Activated CD4-positive, alpha-beta T cell treated with anti-CD3 and anti-CD28 coated beads, Interleukin-2, amount 10 ng/mL, durations not matched to agents 7 days and 5 days (primary cell): ENCODE results near the gene SCD. TPM values are rescaled to one million over a fixed set of nuclear protein-coding genes. Genes with fewer than 3 reads are reported as not detected.
"Not testable (repeated sequence)": the region's sequence is repeated elsewhere in the genome, so short reads cannot be mapped to it uniquely, and the experiment has no call there.

Source experiments
- CTCF ChIA-PET: fragments of 350-600 bp; sonication (Branson Sonifier 250); formaldehyde crosslinking; loops from one replicate; lab custom pipeline; 2021; ENCODE audit warnings: antibody characterized with exemption; lab: Charles Lee
- POLR2A ChIA-PET: fragments of 350-600 bp; sonication (Branson Sonifier 250); formaldehyde crosslinking; loops from one replicate; lab custom pipeline; 2021; ENCODE audit warnings: antibody characterized with exemption; lab: Charles Lee
- DNase-seq: peaks from one replicate; pipeline ENCODE4 v3.0.0-alpha.2; 2020
- H3K27ac Mint-ChIP-seq: one replicate; pipeline ENCODE4 v1.8.0; 2021; ENCODE audit warnings: mild to moderate bottlenecking, moderate library complexity, mixed read lengths
- H3K27me3 Mint-ChIP-seq: one replicate; pipeline ENCODE4 v1.8.0; 2021; ENCODE audit warnings: mixed read lengths
- H3K36me3 Mint-ChIP-seq: one replicate; pipeline ENCODE4 v1.8.0; 2021; ENCODE audit warnings: low read depth, mixed read lengths
- H3K4me1 Mint-ChIP-seq: one replicate; pipeline ENCODE4 v1.8.0; 2021; ENCODE audit warnings: mixed read lengths
- H3K4me3 Mint-ChIP-seq: one replicate; pipeline ENCODE4 v1.8.0; 2021; ENCODE audit warnings: mild to moderate bottlenecking, moderate library complexity, mixed read lengths
- H3K9me3 Mint-ChIP-seq: one replicate; pipeline ENCODE4 v1.8.0; 2021; ENCODE audit warnings: mixed read lengths
- total RNA-seq, 2 experiments: library from RNA; stranded (reverse); gene quantifications; one replicate each; pipeline ENCODE4 v1.2.3, GENCODE V29; 2021

SCD gene
- total RNA-seq, 2 experiments from 2014 or later, result 117 to 129 TPM

DNA sequence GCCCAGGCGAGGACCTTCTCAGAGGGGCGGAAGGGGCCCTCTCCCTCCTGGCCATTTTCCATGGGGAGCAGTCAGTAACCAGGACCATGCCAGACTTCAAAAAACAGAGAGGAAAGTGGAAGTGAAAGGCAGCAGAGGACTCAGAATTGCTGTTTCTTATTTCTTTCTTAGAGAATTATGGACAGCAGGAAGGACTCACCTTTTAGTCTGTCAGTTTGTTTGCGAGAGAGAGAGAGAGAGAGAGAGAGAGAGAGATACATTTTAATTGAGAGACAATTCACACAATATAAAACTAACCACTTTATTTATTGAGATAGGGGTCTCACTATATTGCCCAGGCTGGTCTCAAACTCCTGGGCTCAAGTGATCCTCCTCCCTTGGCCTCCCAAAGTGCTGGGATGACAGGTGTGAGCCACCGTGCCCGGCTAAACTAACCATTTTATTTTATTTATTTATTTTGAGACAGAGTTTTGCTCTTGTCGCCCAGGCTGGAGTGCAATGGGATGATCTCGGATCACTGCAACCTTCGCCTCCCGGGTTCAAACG is 24.5 kb downstream of the SCD start:
- Mint-ChIP-seq H3K27ac (no peak overlapping the region), H3K4me3 (peak overlapping the region; percentile 57), H3K36me3 (peaks cover 8% of the 10 kb centered on the region), H3K9me3 (no peaks in the 10 kb centered on the region), H3K27me3 (no peaks in the 10 kb centered on the region), H3K4me1 (peaks cover 43% of the 10 kb centered on the region)
- no peak for DNase-seq
- CTCF ChIA-PET, result interaction anchor here (0.6 to 1.7 kb wide), 12 partner anchors 9 to 171 kb away, joined by 3 to 8 read pairs (median 4); partner anchors contain the start of gene SCD
- POLR2A ChIA-PET, result interaction anchor here (1.0 kb wide), 1 partner anchor 26 kb away, joined by 5 read pairs; no protein-coding TSS in a partner anchor

- H3K27me3 Mint-ChIP-seq, result no peaks in the 10 kb centered on the region
- POLR2A ChIA-PET, result interaction anchor here (1.6 kb wide), 1 partner anchor 26 kb away, joined by 7 read pairs; the partner anchor contains the start of gene SCD
- no peaks in the 10 kb centered on the region for H3K9me3 Mint-ChIP-seq
Observed at GRCh38 chr10:100372415-100373297, 25.6 kb downstream of the SCD start.

DNA sequence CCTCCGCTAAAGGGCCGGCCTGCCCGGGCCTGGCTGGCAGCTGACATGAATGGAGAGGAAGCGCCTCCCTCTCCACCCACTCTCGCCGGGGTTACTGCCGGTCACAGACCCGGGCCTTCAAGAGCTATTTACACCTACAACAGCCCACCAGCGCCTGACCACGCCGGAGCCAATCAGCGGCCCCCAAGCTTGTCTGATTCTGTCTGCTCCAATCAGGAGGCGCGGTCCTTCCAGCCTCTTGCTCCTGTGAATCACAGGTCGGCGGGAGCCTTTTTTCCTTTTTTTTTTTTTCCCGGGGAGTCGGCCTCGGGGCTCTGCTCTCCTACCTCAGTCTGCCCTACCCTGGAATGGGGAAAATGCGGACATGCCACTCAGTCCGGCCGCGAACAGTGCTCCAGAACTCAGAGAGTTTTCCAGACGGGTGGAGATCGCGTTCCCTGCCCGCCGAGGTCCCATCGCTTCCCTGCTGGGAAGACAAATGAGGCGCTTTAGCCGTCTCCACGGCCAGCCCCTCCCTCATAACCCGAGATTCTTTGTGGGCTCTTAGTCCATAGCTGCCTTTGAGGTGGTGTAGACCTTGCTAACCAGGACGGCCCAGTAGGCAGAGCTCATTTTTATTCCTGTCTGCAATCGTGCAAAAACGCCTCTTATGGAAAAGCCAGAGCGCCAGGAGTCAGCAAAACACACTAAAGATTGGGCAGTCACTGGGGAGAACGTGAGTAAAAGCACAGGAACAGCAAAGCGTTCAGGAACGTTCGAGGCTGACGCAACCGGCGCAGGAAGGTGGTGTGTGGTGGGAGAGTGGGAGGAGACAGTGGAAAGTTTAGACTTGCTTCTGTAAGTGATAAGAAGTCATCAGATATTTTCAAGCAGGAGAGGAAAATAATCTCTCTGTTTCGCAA is 26.5 kb downstream of the SCD start:
- peak; percentile 93 for DNase-seq
- Mint-ChIP-seq H3K36me3 (peaks cover 3% of the 10 kb centered on the region), H3K9me3 (no peaks in the 10 kb centered on the region), H3K27me3 (no peaks in the 10 kb centered on the region), H3K4me1 (peaks cover 43% of the 10 kb centered on the region), H3K4me3 (no peak overlapping the region), H3K27ac (no peak overlapping the region)
- CTCF ChIA-PET, result interaction anchor here (0.6 to 1.7 kb wide), 9 partner anchors 8 to 843 kb away, joined by 3 to 5 read pairs (median 3); partner anchors contain the start of gene SCD
- POLR2A ChIA-PET, result interaction anchor here (0.5 to 1.6 kb wide), 2 partner anchors 27 to 155 kb away, joined by 3 to 7 read pairs; partner anchors contain the start of gene SCD

More at GRCh38 chr10:100372415-100373297, 25.6 kb downstream of the SCD start:
- Mint-ChIP-seq H3K36me3 (peaks cover 3% of the 10 kb centered on the region), H3K4me3 (no peak overlapping the region), H3K27ac (no peak overlapping the region), H3K4me1 (peaks cover 42% of the 10 kb centered on the region)
- CTCF ChIA-PET, result interaction anchor here (0.6 to 1.6 kb wide), 5 partner anchors 12 to 844 kb away, joined by 3 to 5 read pairs (median 3); no protein-coding TSS in a partner anchor
- DNase-seq, result no peak

GRCh38 chr10:100374200-100374655 is 27.2 kb downstream of the SCD start:
- Mint-ChIP-seq H3K4me3 (no peak overlapping the region), H3K4me1 (peaks cover 39% of the 10 kb centered on the region), H3K27me3 (no peaks in the 10 kb centered on the region), H3K9me3 (no peaks in the 10 kb centered on the region), H3K36me3 (peaks cover 3% of the 10 kb centered on the region), H3K27ac (no peak overlapping the region)
- no peak for DNase-seq
- POLR2A ChIA-PET, result interaction anchor here (0.6 to 1.6 kb wide), 2 partner anchors 27 to 607 kb away, joined by 3 to 7 read pairs; partner anchors contain the start of gene SCD
- CTCF ChIA-PET, result interaction anchor here (1.0 to 1.7 kb wide), 5 partner anchors 9 to 135 kb away, joined by 3 to 5 read pairs (median 3); partner anchors contain the start of gene SCD

DNA sequence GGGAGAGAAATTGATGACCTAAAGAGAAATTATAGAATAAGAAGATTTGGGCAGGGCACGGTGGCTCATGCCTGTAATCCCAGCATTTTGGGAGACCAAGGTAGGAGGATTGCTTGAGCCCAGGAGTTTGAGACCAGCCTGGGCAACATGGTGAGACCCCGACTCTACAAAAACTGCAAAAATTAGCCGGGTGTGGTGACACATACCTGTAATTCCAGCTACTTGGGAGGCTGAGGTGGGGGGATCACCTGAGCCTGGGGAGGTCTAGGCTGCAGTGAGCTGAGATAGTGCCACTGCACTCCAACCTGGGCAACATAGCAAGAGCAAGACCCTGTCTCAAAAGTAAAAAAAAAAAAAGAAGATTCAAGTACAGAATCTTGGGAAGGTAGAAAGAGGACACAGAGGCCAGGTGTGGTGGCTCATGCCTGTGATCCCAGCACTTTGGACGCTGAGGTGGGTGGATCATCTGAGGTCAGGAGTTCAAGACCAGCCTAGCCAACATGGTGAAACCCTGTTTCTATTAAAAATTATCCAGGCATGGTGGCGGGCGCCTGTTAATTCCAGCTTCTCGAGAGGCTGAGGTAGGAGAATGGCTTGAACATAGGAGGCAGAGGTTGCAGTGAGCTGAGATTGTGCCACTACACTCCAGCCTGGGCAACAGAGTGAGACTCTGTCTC is 27.8 kb downstream of the SCD start:
- DNase-seq, H3K9me3 Mint-ChIP-seq, H3K4me3 Mint-ChIP-seq, H3K27me3 Mint-ChIP-seq, H3K36me3 Mint-ChIP-seq: not testable (repeated sequence)
- H3K4me1 Mint-ChIP-seq, result peaks cover 35% of the 10 kb centered on the region
- CTCF ChIA-PET, result interaction anchor here (0.6 to 1.7 kb wide), 6 partner anchors 27 to 1757 kb away, joined by 3 to 5 read pairs (median 3); partner anchors contain the start of gene SCD
- peak overlapping the region; percentile 68 for H3K27ac Mint-ChIP-seq
- POLR2A ChIA-PET, result interaction anchor here (0.6 kb wide), 1 partner anchor 606 kb away, joined by 3 read pairs; no protein-coding TSS in a partner anchor

DNA sequence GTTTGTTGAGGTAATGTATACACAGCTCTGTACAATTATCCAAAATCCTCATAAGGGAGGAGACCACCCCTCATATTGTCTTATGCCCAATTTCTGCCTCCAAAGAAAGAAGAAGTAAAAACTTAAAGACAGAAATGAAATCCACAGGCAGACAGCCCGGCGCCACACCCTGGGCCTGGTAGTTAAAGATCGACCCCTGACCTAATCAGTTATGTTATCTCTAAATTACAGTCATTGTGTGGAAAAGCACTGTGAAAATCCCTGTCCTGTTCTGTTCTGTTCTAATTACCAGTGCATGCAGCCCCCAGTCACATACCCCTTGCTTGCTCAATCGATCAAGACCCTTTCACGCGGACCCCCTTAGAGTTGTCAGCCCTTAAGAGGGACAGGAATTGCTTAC is 29.6 kb downstream of the SCD start:
- H3K4me3 Mint-ChIP-seq, POLR2A ChIA-PET, DNase-seq, H3K27me3 Mint-ChIP-seq, H3K36me3 Mint-ChIP-seq, H3K27ac Mint-ChIP-seq, H3K9me3 Mint-ChIP-seq: not testable (repeated sequence)
- peaks cover 17% of the 10 kb centered on the region for H3K4me1 Mint-ChIP-seq
- CTCF ChIA-PET, result interaction anchor here (0.6 to 2.4 kb wide), 4 partner anchors 11 to 795 kb away, joined by 3 to 5 read pairs (median 3); no protein-coding TSS in a partner anchor

DNA sequence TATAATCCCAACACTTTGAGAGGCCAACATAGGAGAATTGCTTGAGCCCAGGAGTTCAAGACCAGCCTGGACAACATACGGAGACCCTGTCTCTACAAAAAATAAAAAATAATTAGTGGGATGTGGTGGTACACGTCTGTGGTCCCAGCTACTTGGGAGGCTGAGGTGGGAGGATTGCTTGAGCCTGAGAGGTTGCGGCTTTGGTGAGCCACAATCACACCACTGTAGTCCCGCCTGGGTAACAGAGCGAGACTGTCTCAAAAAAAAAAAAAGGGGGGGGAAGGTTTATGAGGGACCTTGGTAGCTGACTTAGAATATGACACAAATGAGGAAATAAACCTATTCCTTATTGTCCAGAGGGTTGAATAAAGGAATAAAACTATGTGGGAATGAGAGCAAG is 30.8 kb downstream of the SCD start:
- Mint-ChIP-seq H3K9me3 (no peaks in the 10 kb centered on the region), H3K27ac (no peak overlapping the region), H3K36me3 (peaks cover 18% of the 10 kb centered on the region), H3K4me1 (peaks cover 17% of the 10 kb centered on the region), H3K27me3 (no peaks in the 10 kb centered on the region), H3K4me3 (no peak overlapping the region)
- ChIA-PET POLR2A (no interaction called here), CTCF (interaction anchor here (0.6 to 2.4 kb wide), 3 partner anchors 12 to 131 kb away, joined by 3 to 5 read pairs (median 3); no protein-coding TSS in a partner anchor)
- no peak for DNase-seq

DNA sequence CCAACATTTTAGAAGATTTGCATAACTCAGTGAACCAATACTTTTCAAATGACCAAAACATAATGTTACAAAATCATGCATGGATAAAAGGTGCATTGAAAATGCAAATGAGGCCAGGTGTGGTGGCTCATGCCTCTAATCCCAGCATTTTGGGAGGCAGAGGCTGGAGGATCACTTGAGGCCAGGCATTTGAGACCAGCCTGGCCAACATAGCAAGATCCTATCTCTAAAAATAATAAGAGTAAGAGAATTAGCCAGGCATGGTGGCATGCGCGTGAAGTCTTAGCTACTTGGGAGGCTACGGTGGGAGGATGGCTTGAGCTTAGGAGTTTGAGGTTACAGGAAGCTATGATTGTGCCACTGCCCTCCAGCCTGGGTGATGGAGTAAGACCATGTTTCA is 33.4 kb downstream of the SCD start:
- Mint-ChIP-seq H3K27ac (no peak overlapping the region), H3K27me3 (no peaks in the 10 kb centered on the region), H3K4me1 (peaks cover 17% of the 10 kb centered on the region), H3K9me3 (no peaks in the 10 kb centered on the region), H3K36me3 (peaks cover 27% of the 10 kb centered on the region), H3K4me3 (no peak overlapping the region)
- CTCF ChIA-PET, result interaction anchor here (0.8 to 1.5 kb wide), 3 partner anchors 9 to 34 kb away, joined by 4 to 6 read pairs (median 4); partner anchors contain the start of gene SCD
- no peak for DNase-seq
- POLR2A ChIA-PET, result interaction anchor here (0.7 kb wide), 1 partner anchor 865 kb away, joined by 3 read pairs; no protein-coding TSS in a partner anchor

DNA sequence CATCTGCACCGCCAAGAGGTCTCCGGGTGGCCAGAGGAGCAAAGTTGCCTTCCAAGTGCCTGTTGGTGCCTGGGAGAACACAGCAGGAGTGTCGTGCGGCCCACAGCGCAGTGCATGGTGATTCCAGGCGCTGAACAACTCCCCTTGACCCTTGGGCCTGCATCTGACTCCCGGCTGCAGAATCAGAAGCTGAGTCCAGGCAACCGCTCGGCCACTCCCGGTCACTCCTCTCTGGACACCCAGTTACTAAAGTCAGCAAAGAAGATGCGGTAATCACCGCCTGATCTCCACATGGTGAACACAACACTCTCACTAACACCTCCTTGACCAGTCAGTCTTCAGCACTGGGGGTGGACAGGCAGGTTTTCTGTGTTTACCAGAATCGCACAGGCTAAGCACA is 35.5 kb downstream of the SCD start:
- ChIA-PET CTCF (interaction anchor here (2.3 kb wide), 1 partner anchor 12 kb away, joined by 5 read pairs; no protein-coding TSS in a partner anchor), POLR2A (no interaction called here)
- H3K4me3 Mint-ChIP-seq, result no peak overlapping the region
- no peak overlapping the region for H3K27ac Mint-ChIP-seq
- no peaks in the 10 kb centered on the region for H3K9me3 Mint-ChIP-seq
- no peaks in the 10 kb centered on the region for H3K27me3 Mint-ChIP-seq
- peaks cover 6% of the 10 kb centered on the region for H3K4me1 Mint-ChIP-seq
- H3K36me3 Mint-ChIP-seq, result peaks cover 41% of the 10 kb centered on the region
- DNase-seq, result no peak

DNA sequence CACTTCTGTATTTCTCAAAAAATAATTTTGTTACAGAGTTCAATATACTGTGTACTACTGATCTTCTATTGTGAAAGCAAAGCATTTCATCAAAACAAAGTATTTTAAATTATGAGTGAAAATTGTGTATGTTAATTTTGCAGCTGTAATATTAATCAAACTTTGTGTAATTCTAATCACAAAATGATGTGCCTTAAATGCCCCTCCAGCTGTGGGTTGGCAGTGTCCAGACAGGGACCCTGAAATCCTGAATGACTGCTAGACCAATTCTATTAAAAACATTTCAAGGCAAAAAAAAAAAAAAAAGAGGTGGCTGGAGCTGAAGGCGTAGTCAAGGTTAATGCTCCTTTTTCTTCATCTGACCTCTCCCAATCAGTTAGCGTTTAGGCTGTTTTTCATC is 36.2 kb downstream of the SCD start:
- Mint-ChIP-seq H3K27me3 (no peaks in the 10 kb centered on the region), H3K27ac (no peak overlapping the region), H3K36me3 (peaks cover 46% of the 10 kb centered on the region), H3K9me3 (no peaks in the 10 kb centered on the region), H3K4me3 (no peak overlapping the region), H3K4me1 (peaks cover 2% of the 10 kb centered on the region)
- CTCF ChIA-PET, result interaction anchor here (2.3 kb wide), 1 partner anchor 11 kb away, joined by 5 read pairs; no protein-coding TSS in a partner anchor
- POLR2A ChIA-PET, result no interaction called here
- no peak for DNase-seq
